Right renal cortex interstitium (tissue), 3 donors: ENCODE measurements around the gene CALCR. TPM values are rescaled to one million over a fixed set of nuclear protein-coding genes. Genes with fewer than 3 reads are reported as not detected.
"Not testable (repeated sequence)": the region's sequence is repeated elsewhere in the genome, so short reads cannot be mapped to it uniquely, and the experiment has no call there.

Source experiments
- DNase-seq, 3 donors: peaks; one replicate each; pipeline ENCODE4 v3.0.0-alpha.2; 2013; ENCODE audit warnings: low read depth in 3 of 3, low spot score in 2 of 3
- polyA plus RNA-seq, 3 donors: library from polyadenylated mRNA; unstranded; fragments of 120-200 nt; gene quantifications; one replicate each; pipeline ENCODE4 v1.2.1, GENCODE V29; 2013; ENCODE audit not compliant: insufficient read length in 3 of 3

CALCR gene
- polyA plus RNA-seq, 3 donors, result 1.1 to 1.3 (median 1.1) TPM

DNA sequence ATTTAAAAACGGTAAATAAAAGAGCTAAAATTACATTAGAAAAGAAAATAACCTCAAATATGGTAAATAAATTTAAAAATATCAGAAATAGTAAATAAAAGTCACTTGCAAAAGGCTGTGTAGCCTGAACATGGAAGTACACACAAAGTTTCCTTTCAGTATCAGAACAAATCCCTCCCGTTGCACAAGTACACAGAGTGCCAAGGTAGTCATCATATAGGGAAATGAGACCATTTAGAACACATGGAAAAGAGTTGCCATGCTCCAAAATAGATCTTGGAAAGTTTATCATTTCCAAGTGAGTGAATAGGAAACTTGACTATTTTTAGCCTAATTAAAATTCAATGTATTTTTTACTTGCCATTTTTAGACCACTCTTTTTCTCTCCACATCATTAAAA, 11.6 kb downstream of the CALCR start:
- no peak for DNase-seq

DNA sequence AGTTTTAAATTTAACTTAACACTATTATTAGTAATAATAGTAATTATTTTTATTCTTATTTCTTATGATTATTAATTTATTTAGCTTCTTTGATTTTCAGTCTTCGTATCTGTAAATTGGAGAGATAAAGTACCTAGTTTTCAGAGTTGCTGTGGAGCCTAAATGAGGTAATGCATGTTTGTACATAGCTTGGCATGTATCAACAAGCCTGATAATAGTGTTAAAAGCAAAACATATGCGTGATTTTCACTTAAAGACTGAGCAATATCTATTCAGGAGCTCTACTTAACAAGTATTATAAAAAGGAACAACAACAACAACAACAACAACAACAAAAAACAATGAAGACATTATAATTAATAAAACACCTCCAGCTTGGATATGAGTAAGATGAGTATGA, 12.4 kb downstream of the CALCR start:
- no peak for DNase-seq

DNA sequence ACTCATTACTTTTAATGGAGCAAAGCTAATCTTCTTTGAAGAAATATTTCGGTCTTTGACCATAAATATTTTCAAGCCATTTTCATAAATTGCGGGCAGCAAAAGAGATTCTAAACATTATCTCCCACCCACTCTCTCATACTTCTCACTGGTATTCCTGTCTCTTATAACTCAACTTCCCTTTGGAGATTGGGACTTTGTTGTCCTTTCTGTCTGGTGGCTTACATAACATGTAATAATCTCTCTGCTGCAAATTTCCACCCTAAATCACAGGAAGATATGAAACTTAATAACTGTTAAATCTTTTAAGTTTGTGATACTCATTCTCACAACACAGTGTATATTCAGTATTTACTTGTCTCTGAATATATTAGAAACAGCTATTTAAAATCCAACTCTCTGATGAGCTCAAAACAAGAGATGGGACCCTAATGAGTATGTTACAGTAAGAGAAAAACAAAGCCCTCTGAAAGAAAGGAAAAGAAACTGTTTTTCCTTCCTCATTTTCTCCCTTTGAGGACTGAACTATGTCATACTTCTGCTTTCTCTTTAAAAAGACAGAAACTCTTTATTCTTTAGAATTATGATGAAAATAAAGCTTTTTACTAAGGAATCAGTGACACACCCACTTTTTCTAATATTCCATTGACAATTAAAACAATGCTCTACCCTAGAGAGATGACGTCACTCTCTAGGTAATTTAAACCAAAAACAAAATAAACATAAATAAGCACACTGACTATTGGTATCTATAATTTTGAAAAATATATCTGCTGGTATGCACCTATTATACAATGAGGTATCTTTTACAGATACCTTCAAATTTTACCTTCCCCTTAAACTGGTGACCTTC, 14.7 kb downstream of the CALCR start:
- DNase-seq, result no peak

GRCh38 chr7:93558705-93559614, 15.6 kb downstream of the CALCR start:
- DNase-seq, result no peak

DNA sequence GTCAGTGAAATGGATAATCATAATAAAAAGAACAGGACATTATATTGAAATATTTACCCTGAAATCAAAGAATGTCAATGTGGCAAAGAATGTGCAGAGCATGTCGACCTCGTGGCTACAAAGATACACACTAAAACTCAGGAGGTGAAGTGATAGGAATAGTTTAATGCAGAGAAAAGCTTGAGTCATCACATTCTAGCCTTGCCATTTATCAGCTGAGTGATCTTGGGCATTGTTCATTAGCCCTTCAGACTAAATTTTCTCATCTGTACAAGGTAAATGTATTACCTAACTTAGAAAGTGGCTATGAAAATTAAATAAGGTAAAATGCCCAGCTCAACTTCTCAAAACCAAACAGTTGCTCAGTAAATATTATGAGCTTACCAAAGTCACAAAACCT, 22.6 kb downstream of the CALCR start:
- no peak for DNase-seq

- DNase-seq, result no peak
Measured at GRCh38 chr7:93551063-93551895, 23.2 kb downstream of the CALCR start.

- no peak for DNase-seq
Measured at GRCh38 chr7:93547716-93548115, 26.8 kb downstream of the CALCR start.

GRCh38 chr7:93544691-93545090, 29.8 kb downstream of the CALCR start:
- no peak for DNase-seq

GRCh38 chr7:93538061-93538460, 36.5 kb downstream of the CALCR start:
- no peak for DNase-seq

GRCh38 chr7:93535616-93536015, 38.9 kb downstream of the CALCR start:
- DNase-seq, result no peak

- DNase-seq, result no peak
Measured at GRCh38 chr7:93530701-93531100, 43.8 kb downstream of the CALCR start.

DNA sequence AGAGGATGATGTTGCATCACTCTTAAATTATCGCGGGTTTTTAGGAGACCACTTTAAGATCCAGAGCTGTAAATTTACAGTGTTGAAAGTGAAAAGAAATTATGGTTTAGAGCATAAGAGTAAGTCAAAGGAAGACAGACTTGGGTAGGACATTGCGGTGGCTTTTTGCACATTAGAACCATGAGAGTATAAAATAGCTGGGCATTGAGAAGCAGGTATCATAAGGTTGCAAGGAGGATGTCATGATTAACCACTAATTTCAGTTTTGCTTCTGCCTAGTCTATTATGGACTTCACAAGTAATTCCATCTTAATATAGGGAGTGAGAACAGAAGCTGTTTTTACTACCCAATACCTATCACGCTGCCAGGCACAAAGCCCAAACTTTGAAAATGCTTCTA, 57.7 kb downstream of the CALCR start:
- no peak for DNase-seq

DNA sequence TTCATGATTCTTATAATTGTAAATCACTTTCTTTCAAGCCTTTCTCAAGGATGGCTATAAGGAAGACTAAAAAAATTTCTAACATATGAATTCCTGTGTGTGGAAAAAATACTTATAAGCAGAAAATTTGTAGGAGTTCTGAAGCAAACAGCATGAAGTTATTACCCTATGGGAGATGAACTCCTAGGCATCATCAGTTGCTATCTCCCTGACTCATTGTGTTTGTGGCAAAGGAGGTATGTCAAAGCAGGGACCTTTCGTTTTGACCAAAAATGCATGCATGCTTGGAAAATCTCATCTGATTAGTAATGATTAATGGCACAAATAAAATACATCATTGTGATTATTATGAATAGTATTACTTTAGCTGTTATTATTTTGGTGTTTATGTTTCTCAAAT, 59.4 kb downstream of the CALCR start:
- no peak for DNase-seq

- DNase-seq, result no peak
Measured at GRCh38 chr7:93509303-93509702, 65.2 kb downstream of the CALCR start.

GRCh38 chr7:93503088-93503487, 71.4 kb downstream of the CALCR start:
- DNase-seq, result no peak

DNA sequence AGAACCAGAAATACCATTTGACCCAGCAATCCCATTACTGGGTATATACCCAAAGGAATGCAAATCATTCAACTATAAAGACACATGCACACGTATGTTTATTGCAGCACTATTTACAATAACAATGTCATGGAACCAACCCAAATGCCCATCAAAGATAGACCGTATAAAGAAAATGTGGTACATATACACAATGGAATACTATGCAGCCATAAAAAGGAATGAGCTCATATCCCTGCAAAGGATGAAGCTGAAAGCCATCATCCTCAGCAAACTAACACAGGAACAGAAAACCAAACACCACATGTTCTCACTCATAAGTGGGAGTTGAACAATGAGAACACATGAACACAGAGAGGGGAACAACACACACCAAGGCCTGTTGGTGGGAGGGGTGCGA, 82.7 kb downstream of the CALCR start:
- DNase-seq, result not testable (repeated sequence)

DNA sequence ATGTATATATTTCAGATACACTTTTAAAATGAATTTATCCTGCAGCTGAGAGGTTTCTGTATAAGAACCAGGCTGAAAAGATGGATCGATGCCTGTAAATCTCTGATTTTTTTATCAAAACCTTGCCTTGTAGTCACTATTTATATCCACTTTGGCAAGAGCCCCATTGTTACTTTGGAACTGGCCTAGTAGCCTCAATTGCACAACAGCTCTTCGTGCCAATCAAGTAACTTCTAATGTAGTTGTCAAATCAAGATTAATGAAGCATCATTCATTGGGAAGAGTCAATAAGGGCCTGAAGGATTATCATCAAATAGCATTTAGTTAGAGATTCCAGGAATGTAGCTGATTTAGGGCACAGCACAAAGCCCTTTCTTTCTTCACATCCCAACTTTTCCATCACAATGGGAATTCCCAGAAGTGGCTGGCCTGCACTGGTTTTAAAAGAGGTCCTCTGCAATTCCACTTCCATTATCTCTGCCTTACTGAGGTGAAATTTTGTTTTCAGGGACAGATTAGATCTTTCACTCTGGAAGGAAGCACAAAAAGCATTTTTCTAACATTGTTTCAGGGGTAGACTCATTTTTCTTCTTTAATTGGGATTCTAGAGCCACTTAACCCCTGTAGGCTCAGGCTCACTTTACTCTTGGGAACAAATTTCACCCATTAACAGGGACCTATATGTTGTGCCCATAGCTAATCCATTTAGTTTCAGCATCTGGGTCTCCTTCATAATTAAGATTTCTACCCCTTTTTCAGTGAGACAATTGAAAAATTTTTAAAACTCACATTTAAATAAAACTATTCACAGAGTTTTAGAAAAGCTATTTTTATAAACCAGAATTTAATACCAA, 97.8 kb downstream of the CALCR start:
- no peak for DNase-seq

- no peak for DNase-seq
Measured at GRCh38 chr7:93475811-93476210, 98.7 kb downstream of the CALCR start.

DNA sequence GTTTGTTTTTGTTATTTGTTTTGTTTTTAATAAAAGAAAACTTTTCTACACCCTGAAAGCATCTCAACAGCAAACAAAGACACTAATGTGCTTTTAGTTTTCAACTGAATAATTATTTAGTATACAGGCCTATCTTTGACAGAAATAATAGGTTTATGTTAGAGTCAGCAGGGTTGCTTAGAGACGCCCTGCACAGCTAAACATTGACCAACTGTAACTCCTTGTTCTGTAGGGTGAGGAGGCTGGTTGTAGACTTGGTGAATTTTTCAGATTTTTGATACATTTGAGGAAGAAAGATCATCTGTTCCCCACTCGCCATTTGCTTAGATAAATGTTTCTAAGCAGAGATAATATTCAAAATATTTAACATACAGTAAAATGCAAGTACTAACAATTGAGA, 103.1 kb downstream of the CALCR start:
- DNase-seq, result no peak

DNA sequence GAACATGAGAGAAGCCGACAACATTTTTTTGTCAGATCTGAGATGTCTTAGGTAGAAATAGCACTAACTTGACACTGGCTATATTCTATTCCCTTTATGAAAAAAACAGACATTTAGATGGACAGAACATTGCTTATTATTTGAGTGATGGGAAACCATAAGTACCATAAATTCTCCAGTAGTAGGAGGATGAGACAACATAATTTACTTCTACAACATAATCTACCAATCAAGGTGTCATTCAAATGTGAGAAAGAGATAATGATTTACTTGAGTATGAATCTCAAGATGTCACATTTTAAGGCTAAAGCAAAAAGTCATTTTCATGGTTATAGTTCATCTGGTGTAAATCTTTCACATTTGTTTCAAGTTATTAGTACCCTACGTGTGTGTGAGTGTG, 110.8 kb downstream of the CALCR start:
- no peak for DNase-seq
